Measurements from ENCODE around the gene TANGO6. TPM values are rescaled to one million over a fixed set of nuclear protein-coding genes. Genes with fewer than 3 reads are reported as not detected.

TANGO6 gene
- total and polyA plus RNA-seq, 7 donors = 5.3 to 16.2 (median 12.5) TPM

DNA sequence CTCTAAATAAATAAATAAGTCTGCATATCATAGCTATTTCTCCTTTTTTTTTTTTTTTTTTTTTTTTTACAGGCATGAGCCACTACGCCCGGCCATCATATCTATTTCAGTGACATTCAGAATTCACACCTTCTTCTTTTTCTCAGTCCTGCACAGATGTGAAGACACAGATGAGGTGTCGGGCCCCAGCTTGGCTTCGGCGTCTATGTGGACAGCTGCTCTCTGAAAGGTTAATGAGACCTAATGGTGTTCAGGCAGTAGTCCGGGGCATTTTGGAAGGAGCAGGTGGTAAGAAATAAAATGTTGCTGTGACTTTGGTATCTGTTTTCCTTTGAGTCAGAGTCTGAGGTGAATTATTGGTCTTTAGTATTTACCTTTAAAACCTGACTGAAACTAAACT is 23.6 kb downstream of the TANGO6 start:
- Histone ChIP-seq H3K27me3 (ENCODE audit: insufficient read depth in 3 of 3, low read length in 2 of 3) (no peaks in the 10 kb centered on the region), H3K4me1 (no peaks in the 10 kb centered on the region), H3K36me3 (ENCODE audit: insufficient read depth in 1 of 2, low read depth in 1 of 2) (peaks cover 4 to 73% of the 10 kb centered on the region in 2 donors), H3K27ac (no peak overlapping the region), H3K4me3 (no peak overlapping the region), H3K9me3 (no peaks in the 10 kb centered on the region)
- no peak for ATAC-seq
- intact Hi-C loops (cut with DNase I) = no loop called here
- no peak for DNase-seq
- TF ChIP-seq, protein P1, sequence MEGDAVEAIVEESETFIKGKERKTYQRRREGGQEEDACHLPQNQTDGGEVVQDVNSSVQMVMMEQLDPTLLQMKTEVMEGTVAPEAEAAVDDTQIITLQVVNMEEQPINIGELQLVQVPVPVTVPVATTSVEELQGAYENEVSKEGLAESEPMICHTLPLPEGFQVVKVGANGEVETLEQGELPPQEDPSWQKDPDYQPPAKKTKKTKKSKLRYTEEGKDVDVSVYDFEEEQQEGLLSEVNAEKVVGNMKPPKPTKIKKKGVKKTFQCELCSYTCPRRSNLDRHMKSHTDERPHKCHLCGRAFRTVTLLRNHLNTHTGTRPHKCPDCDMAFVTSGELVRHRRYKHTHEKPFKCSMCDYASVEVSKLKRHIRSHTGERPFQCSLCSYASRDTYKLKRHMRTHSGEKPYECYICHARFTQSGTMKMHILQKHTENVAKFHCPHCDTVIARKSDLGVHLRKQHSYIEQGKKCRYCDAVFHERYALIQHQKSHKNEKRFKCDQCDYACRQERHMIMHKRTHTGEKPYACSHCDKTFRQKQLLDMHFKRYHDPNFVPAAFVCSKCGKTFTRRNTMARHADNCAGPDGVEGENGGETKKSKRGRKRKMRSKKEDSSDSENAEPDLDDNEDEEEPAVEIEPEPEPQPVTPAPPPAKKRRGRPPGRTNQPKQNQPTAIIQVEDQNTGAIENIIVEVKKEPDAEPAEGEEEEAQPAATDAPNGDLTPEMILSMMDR (IDR thresholded peaks at IDR 0.05) = no peak
- 66 to 85% (median 72%) methylated on average over 6 of the region's 6 CpGs for WGBS, 3 donors

DNA sequence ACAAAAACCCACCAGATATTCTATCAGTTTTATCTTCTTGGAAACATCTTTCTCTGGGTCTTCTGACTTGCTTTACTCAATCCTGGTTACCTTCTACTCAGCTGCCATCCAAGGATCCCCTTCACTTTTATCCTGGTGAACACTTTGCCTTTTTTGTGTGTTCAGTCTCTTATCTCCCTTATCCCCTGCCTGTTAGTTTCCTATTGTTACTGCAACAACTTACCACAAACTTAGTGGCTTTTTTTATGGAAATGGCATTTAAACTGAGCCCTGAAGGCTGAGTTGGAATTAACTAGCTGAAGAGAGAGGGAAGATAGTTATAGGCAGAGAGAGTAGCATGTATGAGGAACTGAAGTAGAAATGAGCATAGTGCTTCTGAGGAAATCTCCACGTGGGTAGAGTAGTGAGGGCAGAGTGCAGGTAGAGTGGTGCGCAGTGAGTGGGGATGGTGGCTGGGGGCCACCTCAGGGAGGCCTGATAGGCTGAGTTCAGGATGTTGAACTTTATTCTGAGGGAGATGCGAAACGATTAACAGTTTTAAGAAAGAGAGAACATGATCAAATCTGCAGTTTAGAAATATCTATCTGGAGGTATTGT is 26.3 kb downstream of the TANGO6 start:
- Histone ChIP-seq H3K36me3 (ENCODE audit: insufficient read depth in 1 of 2, low read depth in 1 of 2) (peaks cover 4 to 64% of the 10 kb centered on the region in 2 donors), H3K27me3 (ENCODE audit: insufficient read depth in 3 of 3, low read length in 2 of 3) (no peaks in the 10 kb centered on the region), H3K4me1 (no peaks in the 10 kb centered on the region), H3K4me3 (no peak overlapping the region), H3K27ac (no peak overlapping the region), H3K9me3 (no peaks in the 10 kb centered on the region)
- TF ChIP-seq, protein P1 (IDR thresholded peaks at IDR 0.05) = no peak
- 85 to 87% (median 85%) methylated on average over 4 of the region's 4 CpGs for WGBS, 3 donors
- no peak for ATAC-seq
- intact Hi-C loops (cut with DNase I) = no loop called here
- DNase-seq = no peak

DNA sequence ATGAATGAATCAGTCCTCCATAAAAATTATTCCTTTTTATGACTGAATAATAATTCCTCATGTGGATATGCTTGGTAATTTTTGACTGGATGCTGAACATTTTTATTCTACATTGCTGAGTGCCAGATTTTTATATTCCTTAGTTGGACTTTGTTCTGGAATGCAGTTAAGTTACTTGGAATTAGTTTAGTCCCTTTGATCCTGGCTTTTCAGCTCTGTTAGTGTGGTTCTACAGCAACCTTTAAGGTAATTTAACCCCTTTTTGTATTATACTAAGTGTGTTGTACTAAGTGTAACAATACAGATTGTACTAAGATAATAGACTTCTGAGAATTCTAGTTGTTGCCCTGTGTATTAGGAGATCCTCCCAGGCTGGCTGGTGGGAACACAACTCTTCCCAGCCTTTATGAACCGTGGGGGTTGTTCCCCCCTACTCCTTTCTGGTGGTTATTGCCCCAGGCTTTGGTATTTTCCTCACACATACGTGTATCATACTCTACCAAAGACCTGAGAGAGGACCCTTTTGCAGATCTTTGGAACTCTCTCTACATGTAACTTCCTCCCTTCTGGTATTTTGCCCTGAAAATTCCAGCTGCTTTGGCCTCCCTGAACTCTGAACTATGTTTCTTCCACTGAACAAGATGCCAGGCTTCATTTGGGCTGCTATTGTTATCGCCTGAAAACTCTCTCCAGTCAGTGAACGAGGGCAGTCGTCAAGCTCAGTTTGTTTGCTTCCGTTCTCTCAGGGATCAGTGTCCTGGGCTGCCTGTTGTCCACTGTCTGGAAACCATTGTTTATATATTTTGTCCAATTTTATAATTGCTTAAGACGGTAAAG is 30.5 kb downstream of the TANGO6 start:
- peaks cover 6 to 78% of the 10 kb centered on the region in 2 donors for H3K36me3 ChIP-seq (ENCODE audit: insufficient read depth in 1 of 2, low read depth in 1 of 2)

DNA sequence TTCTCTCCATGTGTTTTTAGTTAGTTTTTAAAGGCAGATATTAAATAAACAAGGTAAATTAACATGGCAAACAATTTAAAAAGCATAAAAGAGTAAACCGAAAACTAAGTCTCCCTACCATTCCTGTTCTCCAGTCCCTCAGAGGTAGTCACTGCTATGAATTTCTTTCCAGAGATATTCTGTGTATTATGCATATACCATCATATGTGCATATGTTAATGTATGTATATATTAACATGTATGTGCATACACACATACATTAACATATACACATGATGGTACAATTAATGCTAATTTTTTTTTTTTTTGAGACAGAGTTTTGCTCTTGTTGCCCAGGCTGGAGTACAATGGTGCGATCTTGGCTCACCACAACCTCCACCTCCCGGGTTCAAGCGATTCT is 32.5 kb downstream of the TANGO6 start:
- WGBS, 3 donors = 92 to 98% (median 98%) methylated on average over 2 to 4 of the region's 4 CpGs
- TF ChIP-seq, protein P1 (IDR thresholded peaks at IDR 0.05) = no peak
- H3K4me3 ChIP-seq = no peak overlapping the region
- H3K9me3 ChIP-seq = no peaks in the 10 kb centered on the region
- DNase-seq (no peak), ATAC-seq (no peak)
- peaks cover 2 to 80% of the 10 kb centered on the region in 2 donors for H3K36me3 ChIP-seq (ENCODE audit: insufficient read depth in 1 of 2, low read depth in 1 of 2)
- H3K27ac ChIP-seq = no peak overlapping the region
- intact Hi-C loops (cut with DNase I) = no loop called here
- no peaks in the 10 kb centered on the region for H3K4me1 ChIP-seq
- no peaks in the 10 kb centered on the region for H3K27me3 ChIP-seq (ENCODE audit: insufficient read depth in 3 of 3, low read length in 2 of 3)

More for the DNA sequence above, 30.5 kb downstream of the TANGO6 start:
- Histone ChIP-seq H3K9me3 (no peaks in the 10 kb centered on the region), H3K27ac (no peak overlapping the region), H3K4me1 (no peaks in the 10 kb centered on the region), H3K27me3 (ENCODE audit: insufficient read depth in 3 of 3, low read length in 2 of 3) (no peaks in the 10 kb centered on the region), H3K4me3 (no peak overlapping the region)
- no peak for ATAC-seq
- WGBS, 3 donors = 86 to 87% (median 86%) methylated on average over 7 of the region's 7 CpGs
- no peak for DNase-seq
- intact Hi-C loops (cut with DNase I) = no loop called here
- TF ChIP-seq, protein P1 (IDR thresholded peaks at IDR 0.05) = no peak
